HepG2 (cell line): ENCODE measurements around the gene CEBPE. TPM values are rescaled to one million over a fixed set of nuclear protein-coding genes. Genes with fewer than 3 reads are reported as not detected.
A peak's percentile ranks its signal among the peaks of the same experiment; 100 is the strongest.

ENCODE experiments used
- ATF7-NPFF ChIP-seq: sonication (generic); formaldehyde crosslinking; IDR thresholded peaks from 2 replicates; pipeline ENCODE4 v1.8.1; 2023; ENCODE audit warnings: mild to moderate bottlenecking, low read depth, missing genetic modification reagents, moderate library complexity
- EHMT2 ChIP-seq: fragments of 200-600 bp; sonication (generic); IDR thresholded peaks from 2 replicates; pipeline ENCODE4 v1.7.0; 2017; ENCODE audit warnings: antibody characterized with exemption, low read depth, low read length, borderline replicate concordance
- FOXC1 ChIP-seq: sonication (generic); formaldehyde crosslinking; IDR thresholded peaks from 2 replicates; pipeline ENCODE4 v1.8.0; 2022; ENCODE audit warnings: mild to moderate bottlenecking, missing genetic modification reagents, borderline replicate concordance
- ISL2 ChIP-seq: sonication (generic); formaldehyde crosslinking; IDR thresholded peaks from 2 replicates; pipeline ENCODE4 v1.5.0; 2020; ENCODE audit warnings: missing genetic modification reagents
- KDM5B ChIP-seq: sonication (generic); formaldehyde crosslinking; IDR thresholded peaks from 2 replicates; pipeline ENCODE4 v1.4.0; 2020; ENCODE audit warnings: missing genetic modification reagents, mild to moderate bottlenecking, borderline replicate concordance
- KMT2A ChIP-seq: sonication (generic); formaldehyde crosslinking; IDR thresholded peaks from 2 replicates; pipeline ENCODE4 v1.4.0; 2020; ENCODE audit warnings: missing genetic modification reagents
- NFKB2 ChIP-seq: sonication (generic); formaldehyde crosslinking; IDR thresholded peaks from 2 replicates; pipeline ENCODE4 v1.4.0; 2020; ENCODE audit warnings: missing genetic modification reagents, borderline replicate concordance
- NPAS2 ChIP-seq: sonication (generic); formaldehyde crosslinking; IDR thresholded peaks from 2 replicates; pipeline ENCODE4 v1.8.0; 2022; ENCODE audit warnings: mild to moderate bottlenecking, missing genetic modification reagents, borderline replicate concordance
- PPARG ChIP-seq: conservative IDR thresholded peaks from 2 replicates; pipeline ENCODE4 v1.6.1; 2016; ENCODE audit warnings: missing biosample characterization, missing genetic modification reagents
- REXO4 ChIP-seq: sonication (generic); formaldehyde crosslinking; IDR thresholded peaks from 2 replicates; pipeline ENCODE4 v1.8.0; 2022; ENCODE audit warnings: missing genetic modification reagents, mild to moderate bottlenecking, borderline replicate concordance
- RFX1 ChIP-seq: fragments of 450-650 bp; IDR thresholded peaks from 2 replicates; pipeline ENCODE4 v1.6.1; 2017
- SNAPC5 ChIP-seq: sonication (generic); formaldehyde crosslinking; IDR thresholded peaks from 2 replicates; pipeline ENCODE4 v1.8.1; 2023; ENCODE audit warnings: mild to moderate bottlenecking, missing genetic modification reagents, borderline replicate concordance
- SOX6 ChIP-seq, 2 experiments: fragments of 450-650 bp in 1 of 2; sonication (generic) in 1 of 2; formaldehyde crosslinking in 1 of 2; IDR thresholded peaks; 2 replicates each; pipeline versions ENCODE4 v1.4.0 to v1.6.1; 2017 to 2020; ENCODE audit warnings: antibody characterized with exemption in 1 of 2, mild to moderate bottlenecking in 1 of 2, missing genetic modification reagents in 1 of 2
- TEAD2 ChIP-seq: sonication (generic); formaldehyde crosslinking; IDR thresholded peaks from 2 replicates; pipeline ENCODE4 v1.9.0; 2021; ENCODE audit warnings: missing genetic modification reagents
- TRIM24 ChIP-seq: sonication (generic); formaldehyde crosslinking; IDR thresholded peaks from 2 replicates; pipeline ENCODE4 v1.8.0; 2022; ENCODE audit warnings: mild to moderate bottlenecking, missing genetic modification reagents
- ZBTB2 ChIP-seq: sonication (generic); formaldehyde crosslinking; IDR thresholded peaks from 2 replicates; pipeline ENCODE4 v1.8.0; 2022; ENCODE audit warnings: low read depth, missing genetic modification reagents
- ZFYVE20 ChIP-seq: sonication (generic); formaldehyde crosslinking; IDR thresholded peaks from 2 replicates; pipeline ENCODE4 v1.8.0; 2023; ENCODE audit warnings: low read depth, mild to moderate bottlenecking, moderate library complexity, missing genetic modification reagents, borderline replicate concordance
- ZGPAT ChIP-seq: IDR thresholded peaks from 2 replicates; pipeline ENCODE4 v1.6.1; 2016; ENCODE audit warnings: mild to moderate bottlenecking
- ZNF20 ChIP-seq: sonication (generic); formaldehyde crosslinking; IDR thresholded peaks from 2 replicates; pipeline ENCODE4 v1.4.0; 2020; ENCODE audit warnings: mild to moderate bottlenecking, moderate library complexity, missing genetic modification reagents
- ZNF207 ChIP-seq: fragments of 450-650 bp; IDR thresholded peaks from 2 replicates; pipeline ENCODE4 v1.6.1; 2016; ENCODE audit warnings: antibody characterized with exemption, borderline replicate concordance
- ZNF230 ChIP-seq: sonication (generic); formaldehyde crosslinking; IDR thresholded peaks from 2 replicates; pipeline ENCODE4 v1.4.0; 2020; ENCODE audit warnings: mild to moderate bottlenecking, missing genetic modification reagents
- ZNF296 ChIP-seq: sonication (generic); formaldehyde crosslinking; conservative IDR thresholded peaks from 2 replicates; pipeline ENCODE4 v1.5.0; 2020; ENCODE audit warnings: mild to moderate bottlenecking, missing genetic modification reagents
- ZNF3 ChIP-seq: IDR thresholded peaks from 2 replicates; pipeline ENCODE4 v1.7.0; 2017; ENCODE audit warnings: inconsistent platforms
- ZNF335 ChIP-seq: sonication (generic); formaldehyde crosslinking; IDR thresholded peaks from 2 replicates; pipeline ENCODE4 v1.4.0; 2020; ENCODE audit warnings: missing genetic modification reagents
- ZNF564 ChIP-seq: sonication (generic); formaldehyde crosslinking; IDR thresholded peaks from 2 replicates; pipeline ENCODE4 v1.8.1; 2023; ENCODE audit warnings: mild to moderate bottlenecking, missing genetic modification reagents
- ZNF790 ChIP-seq: sonication (generic); formaldehyde crosslinking; IDR thresholded peaks from 2 replicates; pipeline ENCODE4 v1.8.0; 2022; ENCODE audit warnings: missing genetic modification reagents, mild to moderate bottlenecking, borderline replicate concordance
- ZNF816 ChIP-seq: sonication (generic); formaldehyde crosslinking; IDR thresholded peaks from 2 replicates; pipeline ENCODE4 v1.8.0; 2022; ENCODE audit warnings: missing genetic modification reagents, mild to moderate bottlenecking, borderline replicate concordance
- ZNF850 ChIP-seq: sonication (generic); formaldehyde crosslinking; conservative IDR thresholded peaks from 2 replicates; pipeline ENCODE4 v1.9.0; 2021; ENCODE audit warnings: mild to moderate bottlenecking, missing genetic modification reagents
- ZSCAN12 ChIP-seq: sonication (generic); formaldehyde crosslinking; IDR thresholded peaks from 2 replicates; pipeline ENCODE4 v1.9.0; 2021; ENCODE audit warnings: mild to moderate bottlenecking, missing genetic modification reagents
- polyA plus RNA-seq, 8 experiments: library from polyadenylated mRNA; depleted of rRNA in 3 of 8; stranded (reverse) in 7 of 8; unstranded in 1 of 8; fragments of >200 nt; fragmentation: Illumina TruSeq in 4 of 8; extraction: Trizol in 4 of 8; gene quantifications; 2 replicates each; pipeline versions ENCODE4 v1.2.1 to v1.2.3, GENCODE V29; 2011 to 2016; ENCODE audit warnings: low read depth in 4 of 8, missing spikeins in 1 of 8, mixed read lengths in 1 of 8; ENCODE audit not compliant: insufficient read depth in 1 of 8
- total RNA-seq, 5 experiments: library from RNA; depleted of rRNA; stranded (reverse); fragments of >200 nt; fragmentation: Illumina TruSeq; extraction: Trizol; gene quantifications; 2 replicates each; pipeline ENCODE4 v1.2.3, GENCODE V29; 2016; ENCODE audit warnings: low read depth in 1 of 5

CEBPE gene
- total and polyA plus RNA-seq, 2 of the 13 experiments (the other 11 are each of a cell fraction or from before 2014, with no cell fraction given) = 0.09 to 0.11 TPM

- TF ChIP-seq ZBTB2 (no peak), ZNF335 (CRISPR knock-in tag) (no peak), NFKB2 (CRISPR knock-in tag) (no peak), ZNF850 (CRISPR knock-in tag) (no peak), ZNF3 (no peak), REXO4 (CRISPR knock-in tag) (no peak), ZNF20 (CRISPR knock-in tag) (no peak), ZSCAN12 (CRISPR knock-in tag) (no peak), TRIM24 (CRISPR knock-in tag) (no peak), ZFYVE20 (CRISPR knock-in tag) (no peak), KMT2A (CRISPR knock-in tag) (no peak), SOX6 (IDR thresholded peaks at IDR 0.05) (no peak), SOX6 (CRISPR knock-in tag; IDR thresholded peaks at IDR 0.05) (no peak), ZNF816 (CRISPR knock-in tag) (no peak), FOXC1 (no peak), ZNF230 (CRISPR knock-in tag) (no peak), ZNF564 (no peak), RFX1 (no peak), ZNF296 (CRISPR knock-in tag) (no peak), TEAD2 (CRISPR knock-in tag) (no peak), ZGPAT (CRISPR knock-in tag) (0 out of 2 replicates have a peak, but pooled peaks have one; percentile 19), ZNF790 (CRISPR knock-in tag) (no peak), EHMT2 (no peak), KDM5B (CRISPR knock-in tag) (no peak), PPARG (peak; percentile 32; the same call in 1 of the 2 replicates), ISL2 (CRISPR knock-in tag) (no peak), ZNF207 (no peak), SNAPC5 (CRISPR knock-in tag) (0 out of 2 replicates have a peak, but pooled peaks have one; percentile 49), ATF7-NPFF (no peak), NPAS2 (CRISPR knock-in tag) (no peak)
Measured at GRCh38 chr14:23076785-23077408, 42.2 kb downstream of the CEBPE start (continued).
